K562 (cell line): Measurements from ENCODE around the gene ATP6V0E2. TPM values are rescaled to one million over a fixed set of nuclear protein-coding genes. Genes with fewer than 3 reads are reported as not detected.

ENCODE experiments used
- AFF1 ChIP-seq, 2 experiments: fragments of 450-650 bp; IDR thresholded peaks; 2 replicates each; pipeline ENCODE4 v1.6.1; 2018; ENCODE audit warnings: mild to moderate bottlenecking in 2 of 2, low read depth in 1 of 2; ENCODE audit not compliant: partially characterized antibody in 2 of 2
- ATF4 ChIP-seq: fragments of 450-650 bp; formaldehyde crosslinking; IDR thresholded peaks from 2 replicates; pipeline ENCODE4 v1.4.0; 2022; ENCODE audit warnings: mild to moderate bottlenecking, moderate library complexity
- CXXC5 ChIP-seq: fragments of 250-450 bp; sonication (Bioruptor Pico); IDR thresholded peaks from 2 replicates; pipeline ENCODE4 v1.8.0; 2022; ENCODE audit warnings: inconsistent platforms, mild to moderate bottlenecking, moderate library complexity
- DNMT1 ChIP-seq: fragments of 450-650 bp; IDR thresholded peaks from 2 replicates; pipeline ENCODE4 v1.6.1; 2016; ENCODE audit warnings: antibody characterized with exemption, mild to moderate bottlenecking
- HIVEP1 ChIP-seq: fragments of 250-450 bp; sonication (Bioruptor Pico); IDR thresholded peaks from 2 replicates; pipeline ENCODE4 v1.4.0; 2020; ENCODE audit warnings: mild to moderate bottlenecking
- JUND ChIP-seq, 2 experiments: IDR thresholded peaks; 2 replicates in 1 of 2; 3 replicates in 1 of 2; pipeline ENCODE4 v1.6.1; 2011; ENCODE audit warnings: borderline replicate concordance in 2 of 2, low read depth in 2 of 2, low read length in 2 of 2, improper control_type of control experiment in 1 of 2, missing biosample characterization in 1 of 2, missing genetic modification characterization in 1 of 2, missing genetic modification reagents in 1 of 2
- KAT2B ChIP-seq: IDR thresholded peaks from one replicate; pipeline ENCODE4 v1.6.1; 2012; ENCODE audit warnings: low read depth, mild to moderate bottlenecking, control low read depth, inconsistent platforms, low read length, moderate library complexity
- MCM7 ChIP-seq, 2 experiments: fragments of 450-650 bp; IDR thresholded peaks; 2 replicates each; pipeline ENCODE4 v1.6.1; 2016 to 2018
- POLR2B ChIP-seq: fragments of 450-650 bp; IDR thresholded peaks from 2 replicates; pipeline ENCODE4 v1.6.1; 2018; ENCODE audit warnings: low read depth; ENCODE audit not compliant: partially characterized antibody
- PTRF ChIP-seq: fragments of 450-650 bp; IDR thresholded peaks from 2 replicates; pipeline ENCODE4 v1.6.1; 2016; ENCODE audit warnings: mild to moderate bottlenecking, missing genetic modification characterization, missing compliant biosample characterization
- RCOR1 ChIP-seq, 2 experiments: IDR thresholded peaks; 2 replicates each; pipeline ENCODE4 v1.6.1; 2012; ENCODE audit warnings: low read depth in 2 of 2, low read length in 2 of 2, borderline replicate concordance in 1 of 2, improper control_type of control experiment in 1 of 2
- RFX5 ChIP-seq: IDR thresholded peaks from 2 replicates; pipeline ENCODE4 v1.6.1; 2011; ENCODE audit warnings: low read depth, mild to moderate bottlenecking, improper control_type of control experiment, low read length
- SMARCB1 ChIP-seq: IDR thresholded peaks from 2 replicates; pipeline ENCODE4 v1.6.1; 2011; ENCODE audit warnings: improper control_type of control experiment, low read depth; ENCODE audit not compliant: insufficient read length
- SREBF2 ChIP-seq: sonication (generic); formaldehyde crosslinking; IDR thresholded peaks from 2 replicates; pipeline ENCODE4 v1.4.0; 2020; ENCODE audit warnings: mild to moderate bottlenecking, missing genetic modification reagents
- SRSF3 ChIP-seq: fragments of 200-400 bp; formaldehyde crosslinking; IDR thresholded peaks from 2 replicates; pipeline ENCODE4 v1.6.1; 2016; ENCODE audit warnings: mild to moderate bottlenecking, low read length, moderate library complexity; ENCODE audit not compliant: insufficient read depth
- ZBTB2 ChIP-seq: fragments of 450-650 bp; IDR thresholded peaks from 2 replicates; pipeline ENCODE4 v1.6.1; 2016; ENCODE audit warnings: antibody characterized with exemption
- ZBTB9 ChIP-seq: fragments of 450-650 bp; formaldehyde crosslinking; IDR thresholded peaks from 2 replicates; pipeline ENCODE4 v1.4.0; 2020; ENCODE audit warnings: mild to moderate bottlenecking, moderate library complexity
- ZSCAN29 ChIP-seq: fragments of 450-650 bp; IDR thresholded peaks from 2 replicates; pipeline ENCODE4 v1.6.1; 2017
- polyA plus RNA-seq, 8 experiments: library from polyadenylated mRNA; depleted of rRNA in 4 of 8; stranded (reverse) in 5 of 8; unstranded in 3 of 8; fragments of >200 nt; fragmentation: Nextera tagmentation in 2 of 8; fragmentation: Illumina TruSeq in 1 of 8; extraction: Ambion mirVana in 2 of 8; extraction: Trizol in 1 of 8; gene quantifications; 2 replicates each; pipeline versions ENCODE4 v1.2.1 to v1.2.3, GENCODE V29; 2011 to 2014; ENCODE audit warnings: inconsistent platforms in 1 of 8, missing spikeins in 1 of 8
- total RNA-seq, 7 experiments: library from RNA; depleted of rRNA in 6 of 7; stranded (reverse); fragments of >200 nt in 6 of 7; fragmentation: Illumina TruSeq in 2 of 7; extraction: Trizol in 2 of 7; gene quantifications; 2 replicates each; pipeline versions ENCODE4 v1.2.1 to v1.2.3, GENCODE V29; 2011 to 2021; ENCODE audit warnings: low replicate concordance in 1 of 7

Gene ATP6V0E2
- total and polyA plus RNA-seq, 9 of the 15 experiments (the other 6 are each of a cell fraction or from before 2014, with no cell fraction given) = 0.55 to 18.5 (median 10.9) TPM

DNA sequence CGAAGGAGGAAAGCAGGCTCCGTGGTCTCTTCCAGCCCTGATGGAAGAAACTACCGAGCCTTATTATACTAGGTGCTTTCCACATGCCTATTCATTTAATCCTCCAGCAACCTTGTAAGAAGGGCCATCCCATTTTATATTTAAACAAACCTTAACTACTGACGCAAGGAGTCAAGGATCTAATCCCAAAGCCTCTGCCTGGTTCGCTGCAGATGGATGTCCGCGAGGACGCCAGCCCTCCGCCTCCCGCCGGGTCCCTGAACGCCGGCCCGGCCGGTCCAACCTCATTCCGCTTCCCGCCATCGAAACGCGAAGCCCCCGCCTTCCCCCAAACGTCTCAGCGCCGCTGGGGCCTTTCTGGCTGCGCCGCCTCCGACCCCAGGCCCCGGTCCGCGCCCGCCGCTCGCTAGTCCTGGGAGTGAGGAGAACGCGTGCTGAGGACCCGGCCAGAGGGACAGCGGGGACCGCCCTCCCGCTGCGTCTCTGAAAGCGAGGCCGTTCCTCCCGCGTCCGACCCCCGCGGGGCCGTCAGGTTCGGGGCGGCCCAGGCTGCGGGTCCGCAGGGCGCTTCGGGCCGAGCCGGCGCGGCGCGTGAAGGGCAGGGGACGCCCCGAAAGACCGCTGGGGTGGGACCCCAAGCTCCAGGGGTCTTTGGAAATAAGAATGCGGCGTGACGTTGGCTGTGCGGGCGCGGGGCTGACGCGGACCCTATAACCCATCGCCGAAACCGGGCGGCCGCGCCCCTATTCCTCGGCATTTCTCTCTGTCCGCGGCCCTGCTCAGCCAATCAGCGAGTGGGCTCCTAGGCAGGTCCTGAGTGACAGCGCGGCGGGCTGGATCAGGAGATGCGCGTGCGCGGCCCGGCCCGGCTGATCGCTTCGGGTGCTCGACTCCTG lies at the start of gene ATP6V0E2 (continued):
- no peak for TF ChIP-seq AFF1 (IDR thresholded peaks at IDR 0.05; ENCODE audit: low read depth in 1 of 2, partially characterized antibody in 2 of 2)
- peak; percentile 64; the same call in 1 of the 2 replicates for TF ChIP-seq ZSCAN29
- no peak for TF ChIP-seq DNMT1
- TF ChIP-seq ZBTB9 (CRISPR knock-in tag) = 0 out of 2 replicates have a peak, but pooled peaks have one; percentile 49
- 0 out of 4 replicates have a peak, but pooled peaks of 1 of the 2 experiments have one; percentile 10 for TF ChIP-seq RCOR1 (IDR thresholded peaks at IDR 0.05; ENCODE audit: borderline replicate concordance in 1 of 2, low read depth in 2 of 2, low read length in 2 of 2)
- no peak for TF ChIP-seq MCM7 (IDR thresholded peaks at IDR 0.05)
- no peak for TF ChIP-seq KAT2B
- TF ChIP-seq RFX5 = no peak
- TF ChIP-seq ATF4 (CRISPR knock-in tag) = no peak
- TF ChIP-seq CXXC5 (CRISPR knock-in tag) = peak; percentile 84
- TF ChIP-seq HIVEP1 (CRISPR knock-in tag) = no peak
- no peak for TF ChIP-seq SMARCB1
- TF ChIP-seq PTRF (tag) = no peak
- no peak for TF ChIP-seq SRSF3
- peak; percentile 99 for TF ChIP-seq ZBTB2
- no peak for TF ChIP-seq SREBF2
- TF ChIP-seq JUND (IDR thresholded peaks at IDR 0.05; ENCODE audit: borderline replicate concordance, low read depth, low read length) = no peak
- TF ChIP-seq JUND (tag; IDR thresholded peaks at IDR 0.05; ENCODE audit: borderline replicate concordance, low read depth, low read length) = no peak
- TF ChIP-seq POLR2B = peak; percentile 94
